Ishikawa (cell line): ENCODE data around the gene CC2D2A.

Experiments used
- CEBPB ChIP-seq: IDR thresholded peaks from 2 replicates; pipeline ENCODE4 v1.6.1; 2012
- CREB1 ChIP-seq: IDR thresholded peaks from 2 replicates; pipeline ENCODE4 v1.6.1; 2012; ENCODE audit warnings: low read depth
- EGR1 ChIP-seq: IDR thresholded peaks from 2 replicates; pipeline ENCODE4 v1.6.1; 2012
- EP300 ChIP-seq: IDR thresholded peaks from 2 replicates; pipeline ENCODE4 v1.6.1; 2012; ENCODE audit warnings: borderline replicate concordance
- FOXM1 ChIP-seq: IDR thresholded peaks from 2 replicates; pipeline ENCODE4 v1.6.1; 2012; ENCODE audit warnings: low read depth, borderline replicate concordance
- NFIC ChIP-seq: IDR thresholded peaks from 2 replicates; pipeline ENCODE4 v1.6.1; 2012
- RAD21 ChIP-seq: IDR thresholded peaks from 2 replicates; pipeline ENCODE4 v1.6.1; 2012; ENCODE audit warnings: low read depth
- TAF1 ChIP-seq: IDR thresholded peaks from 2 replicates; pipeline ENCODE4 v1.6.1; 2012; ENCODE audit warnings: low read depth, mild to moderate bottlenecking
- TCF12 ChIP-seq: IDR thresholded peaks from 2 replicates; pipeline ENCODE4 v1.6.1; 2012; ENCODE audit warnings: low read depth
- TEAD4 ChIP-seq: IDR thresholded peaks from 2 replicates; pipeline ENCODE4 v1.6.1; 2012
- YY1 ChIP-seq: IDR thresholded peaks from 2 replicates; pipeline ENCODE4 v1.6.1; 2012; ENCODE audit warnings: low read depth
- ZBTB7A ChIP-seq: IDR thresholded peaks from 2 replicates; pipeline ENCODE4 v1.6.1; 2012; ENCODE audit warnings: low read depth
- TF ChIP-seq, protein P1 (sequence below): IDR thresholded peaks from 2 replicates; pipeline ENCODE4 v1.6.1; 2012
- TF ChIP-seq, protein P2 (sequence below): IDR thresholded peaks from 2 replicates; pipeline ENCODE4 v1.6.1; 2012

DNA sequence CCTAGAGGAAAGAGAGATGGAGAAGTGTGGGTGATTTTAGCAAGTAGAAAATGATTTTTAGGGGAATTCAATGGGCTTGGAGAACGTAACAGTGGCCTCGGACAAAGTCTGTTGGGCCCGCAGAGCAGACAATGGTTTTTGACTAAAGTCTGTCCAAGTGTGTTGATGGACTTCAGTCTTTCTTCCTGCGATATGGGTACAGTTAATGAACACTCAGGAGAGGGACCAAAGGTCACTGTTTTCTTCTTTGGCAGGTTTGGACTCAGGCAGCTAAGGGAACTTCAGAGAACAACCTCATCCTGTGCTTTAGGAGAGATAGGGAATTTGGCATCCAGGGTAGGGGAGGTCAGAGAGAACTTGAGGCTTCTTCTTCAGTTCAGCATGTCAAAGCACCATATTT, 38.0 kb downstream of the CC2D2A start:
- no peak for TF ChIP-seq EP300
- no peak for TF ChIP-seq YY1
- TF ChIP-seq NFIC = no peak
- no peak for TF ChIP-seq EGR1
- TF ChIP-seq CREB1 = no peak
- no peak for TF ChIP-seq CEBPB
- TF ChIP-seq, protein P1, sequence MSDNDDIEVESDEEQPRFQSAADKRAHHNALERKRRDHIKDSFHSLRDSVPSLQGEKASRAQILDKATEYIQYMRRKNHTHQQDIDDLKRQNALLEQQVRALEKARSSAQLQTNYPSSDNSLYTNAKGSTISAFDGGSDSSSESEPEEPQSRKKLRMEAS = no peak
- TF ChIP-seq, protein P2, sequence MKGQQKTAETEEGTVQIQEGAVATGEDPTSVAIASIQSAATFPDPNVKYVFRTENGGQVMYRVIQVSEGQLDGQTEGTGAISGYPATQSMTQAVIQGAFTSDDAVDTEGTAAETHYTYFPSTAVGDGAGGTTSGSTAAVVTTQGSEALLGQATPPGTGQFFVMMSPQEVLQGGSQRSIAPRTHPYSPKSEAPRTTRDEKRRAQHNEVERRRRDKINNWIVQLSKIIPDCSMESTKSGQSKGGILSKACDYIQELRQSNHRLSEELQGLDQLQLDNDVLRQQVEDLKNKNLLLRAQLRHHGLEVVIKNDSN = no peak
- no peak for TF ChIP-seq FOXM1
- no peak for TF ChIP-seq ZBTB7A
- no peak for TF ChIP-seq RAD21
- TF ChIP-seq TCF12 = no peak
- TF ChIP-seq TEAD4 = no peak
- no peak for TF ChIP-seq TAF1
